Trophoblast cell (in vitro differentiated cells and primary cell): ENCODE results near the gene GTF2B.
A peak's percentile ranks its signal among the peaks of the same experiment; 100 is the strongest.
"Not testable (repeated sequence)": the region's sequence is repeated elsewhere in the genome, so short reads cannot be mapped to it uniquely, and the experiment has no call there.

Experiments used
- DNase-seq, 2 donors: peaks; one replicate each; pipeline ENCODE4 v3.0.0-alpha.2; 2016
- H2AFZ ChIP-seq: 2 replicates; pipeline ENCODE4 v1.6.1; 2013; ENCODE audit warnings: low read length, moderate library complexity, mild to moderate bottlenecking; ENCODE audit not compliant: insufficient read depth, poor library complexity
- H2AK5ac ChIP-seq: 2 replicates; pipeline ENCODE4 v1.6.1; 2013; ENCODE audit warnings: mild to moderate bottlenecking, low read length
- H2BK120ac ChIP-seq: 2 replicates; pipeline ENCODE4 v1.6.1; 2013; ENCODE audit warnings: low read length, mild to moderate bottlenecking, moderate library complexity; ENCODE audit not compliant: insufficient read depth, poor library complexity
- H2BK12ac ChIP-seq: 2 replicates; pipeline ENCODE4 v1.6.1; 2013; ENCODE audit warnings: mild to moderate bottlenecking, low read length, moderate library complexity
- H2BK5ac ChIP-seq: 2 replicates; pipeline ENCODE4 v1.6.1; 2013; ENCODE audit warnings: low read length, low read depth, moderate library complexity, mild to moderate bottlenecking; ENCODE audit not compliant: poor library complexity
- H3K14ac ChIP-seq: 2 replicates; pipeline ENCODE4 v1.6.1; 2013; ENCODE audit warnings: mild to moderate bottlenecking, low read length
- H3K18ac ChIP-seq: 2 replicates; pipeline ENCODE4 v1.6.1; 2013; ENCODE audit warnings: mild to moderate bottlenecking, low read length
- H3K23ac ChIP-seq: 2 replicates; pipeline ENCODE4 v1.6.1; 2013; ENCODE audit warnings: low read length
- H3K27ac ChIP-seq: 2 replicates; pipeline ENCODE4 v1.5.1; 2013; ENCODE audit warnings: low read depth, mild to moderate bottlenecking, inconsistent platforms, low read length, moderate library complexity
- H3K27me3 ChIP-seq: 2 replicates; pipeline ENCODE4 v1.6.1; 2013; ENCODE audit warnings: inconsistent platforms, mild to moderate bottlenecking, low read length, moderate library complexity; ENCODE audit not compliant: insufficient read depth
- H3K36me3 ChIP-seq, 2 experiments: 1 replicate in 1 of 2; 2 replicates in 1 of 2; pipeline ENCODE4 v1.6.1; 2013; ENCODE audit warnings: low read length in 2 of 2, mild to moderate bottlenecking in 2 of 2, moderate library complexity in 1 of 2; ENCODE audit not compliant: insufficient read depth in 2 of 2, control insufficient read depth in 1 of 2
- H3K4ac ChIP-seq: 2 replicates; pipeline ENCODE4 v1.6.1; 2013; ENCODE audit warnings: low read depth, mild to moderate bottlenecking, low read length, moderate library complexity
- H3K4me1 ChIP-seq, 2 experiments: 1 replicate in 1 of 2; 2 replicates in 1 of 2; pipeline ENCODE4 v1.6.1; 2013; ENCODE audit warnings: low read length in 2 of 2, mild to moderate bottlenecking in 2 of 2, moderate library complexity in 1 of 2; ENCODE audit not compliant: insufficient read depth in 2 of 2, control insufficient read depth in 1 of 2
- H3K4me2 ChIP-seq: 2 replicates; pipeline ENCODE4 v1.6.1; 2013; ENCODE audit warnings: inconsistent platforms, mild to moderate bottlenecking, low read length, moderate library complexity
- H3K4me3 ChIP-seq: 2 replicates; pipeline ENCODE4 v1.5.1; 2013; ENCODE audit warnings: mild to moderate bottlenecking, low read depth, low read length, inconsistent platforms
- H3K79me1 ChIP-seq: one replicate; pipeline ENCODE4 v1.6.1; 2013; ENCODE audit warnings: low read length
- H3K79me2 ChIP-seq: 2 replicates; pipeline ENCODE4 v1.6.1; 2013; ENCODE audit warnings: low read length, mild to moderate bottlenecking; ENCODE audit not compliant: control insufficient read depth, insufficient read depth, poor library complexity
- H3K9ac ChIP-seq: 2 replicates; pipeline ENCODE4 v1.6.1; 2013; ENCODE audit warnings: mild to moderate bottlenecking, low read length
- H3K9me3 ChIP-seq: 2 replicates; pipeline ENCODE4 v1.6.1; 2013; ENCODE audit warnings: low read depth, mild to moderate bottlenecking, control low read depth, inconsistent platforms, low read length; ENCODE audit not compliant: insufficient read depth
- H4K12ac ChIP-seq: 2 replicates; pipeline ENCODE4 v1.6.1; 2013; ENCODE audit warnings: low read depth, mild to moderate bottlenecking, low read length, moderate library complexity
- H4K8ac ChIP-seq: 2 replicates; pipeline ENCODE4 v1.6.1; 2013; ENCODE audit warnings: low read depth, mild to moderate bottlenecking, low read length, moderate library complexity
- H4K91ac ChIP-seq: one replicate; pipeline ENCODE4 v1.6.1; 2013; ENCODE audit warnings: low read depth, mild to moderate bottlenecking, low read length, moderate library complexity
- WGBS: extraction: QIAGEN DNeasy Blood & Tissue Kit; methylation state at CpG from one replicate; pipeline ENCODE4 v1.1.7; 2013; ENCODE audit warnings: missing lambda C conversion rate; ENCODE audit not compliant: insufficient read length, insufficient coverage; ENCODE audit errors: extremely low coverage; 5-methylcytosine and 5-hydroxymethylcytosine counted together

GTF2B gene

DNA sequence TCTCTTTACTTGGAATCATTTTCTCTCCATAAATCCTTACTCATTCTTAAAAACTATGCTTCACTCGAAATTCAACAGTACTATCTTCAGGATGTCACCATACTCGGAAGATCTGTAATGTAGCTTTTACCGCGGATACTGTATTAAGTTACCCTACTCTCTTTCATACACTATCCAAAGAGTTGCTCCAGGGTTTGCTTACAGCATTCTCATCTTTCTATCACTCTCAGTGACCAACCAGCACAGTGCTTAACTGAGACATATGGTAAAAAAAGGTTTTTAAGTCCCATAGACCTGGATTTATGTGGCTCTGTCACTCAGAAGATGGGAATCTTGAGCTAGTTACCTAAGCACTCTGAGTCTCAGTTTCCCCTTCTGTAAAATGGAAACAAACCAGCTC, 15.8 kb downstream of the GTF2B start:
- Histone ChIP-seq H4K12ac (no peak overlapping the region), H3K4me2 (no peak overlapping the region), H4K8ac (no peak overlapping the region), H3K14ac (no peak overlapping the region), H2AFZ (no peak overlapping the region), H3K4ac (peak overlapping the region; percentile 27), H3K27ac (no peak overlapping the region), H2BK12ac (no peak overlapping the region), H3K27me3 (no peaks in the 10 kb centered on the region), H3K9me3 (no peaks in the 10 kb centered on the region), H3K4me1 (no peaks in the 10 kb centered on the region), H2BK120ac (no peak overlapping the region), H3K79me1 (no peaks in the 10 kb centered on the region), H3K9ac (no peak overlapping the region), H3K23ac (no peak overlapping the region), H3K4me3 (no peak overlapping the region), H4K91ac (no peak overlapping the region), H2AK5ac (no peak overlapping the region), H3K79me2 (no peaks in the 10 kb centered on the region), H3K18ac (no peak overlapping the region), H3K36me3 (peaks cover 7 to 15% of the 10 kb centered on the region in 2 experiments), H2BK5ac (no peak overlapping the region)
- 100% methylated on average over 1 of the region's 4 CpGs for WGBS
- no peak for DNase-seq

DNA sequence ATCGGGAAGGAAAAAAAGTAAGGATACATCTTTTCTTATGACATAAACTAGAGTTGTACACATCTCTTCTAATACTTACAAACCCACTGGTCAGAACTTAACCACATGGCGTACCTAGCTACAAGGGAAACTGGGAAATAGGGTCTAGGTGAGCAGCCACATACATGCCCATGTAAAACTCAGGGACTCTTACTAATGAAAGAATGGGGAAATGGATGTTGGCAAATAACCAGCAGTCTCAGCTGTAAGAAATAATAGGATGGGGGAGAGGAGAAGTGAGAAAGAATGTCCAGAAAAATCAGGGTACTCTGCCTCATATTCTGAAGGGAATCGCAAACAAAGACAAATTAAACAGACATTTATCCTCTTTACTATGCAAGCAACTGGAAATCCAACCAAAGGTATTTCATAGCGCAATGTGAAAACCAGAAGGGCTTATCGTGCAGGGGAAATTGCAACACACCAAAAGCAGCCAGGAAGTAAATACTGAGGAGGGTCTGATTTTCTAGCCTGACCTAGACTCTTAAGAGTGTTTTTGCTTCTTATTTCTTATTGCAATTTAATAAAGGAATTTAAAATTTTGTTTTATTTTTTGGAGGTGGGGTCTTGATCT, 17.5 kb downstream of the GTF2B start:
- Histone ChIP-seq H3K79me2 (peaks cover 2% of the 10 kb centered on the region), H3K14ac (no peak overlapping the region), H3K23ac (no peak overlapping the region), H3K27me3 (no peaks in the 10 kb centered on the region), H2AFZ (no peak overlapping the region), H4K12ac (no peak overlapping the region), H2AK5ac (no peak overlapping the region), H2BK5ac (no peak overlapping the region), H3K9me3 (no peaks in the 10 kb centered on the region), H3K18ac (no peak overlapping the region), H3K4ac (no peak overlapping the region), H3K9ac (no peak overlapping the region), H4K91ac (no peak overlapping the region), H3K4me3 (no peak overlapping the region), H3K79me1 (no peaks in the 10 kb centered on the region), H2BK120ac (no peak overlapping the region), H3K36me3 (peaks cover 5 to 12% of the 10 kb centered on the region in 2 experiments), H3K27ac (no peak overlapping the region), H3K4me1 (no peaks in the 10 kb centered on the region), H4K8ac (no peak overlapping the region), H3K4me2 (no peak overlapping the region), H2BK12ac (no peak overlapping the region)
- no CpG with 5 or more reads among the region's 5 CpGs for WGBS
- no peak for DNase-seq

- H3K18ac ChIP-seq, H3K4me2 ChIP-seq, H3K27ac ChIP-seq, H3K79me2 ChIP-seq, H3K4me1 ChIP-seq, H3K23ac ChIP-seq, H3K27me3 ChIP-seq, H2BK5ac ChIP-seq, H2AFZ ChIP-seq, H4K91ac ChIP-seq, H3K14ac ChIP-seq, H4K12ac ChIP-seq, H3K36me3 ChIP-seq, H3K9me3 ChIP-seq, DNase-seq, H2BK12ac ChIP-seq, H2AK5ac ChIP-seq, H3K79me1 ChIP-seq, H3K4me3 ChIP-seq, H3K9ac ChIP-seq, H4K8ac ChIP-seq, H2BK120ac ChIP-seq: not testable (repeated sequence)
- H3K4ac ChIP-seq, result peak overlapping the region; percentile 17
- WGBS, result no CpG with 5 or more reads among the region's 14 CpGs
Measured at GRCh38 chr1:88869644-88870043, 21.7 kb downstream of the GTF2B start.

DNA sequence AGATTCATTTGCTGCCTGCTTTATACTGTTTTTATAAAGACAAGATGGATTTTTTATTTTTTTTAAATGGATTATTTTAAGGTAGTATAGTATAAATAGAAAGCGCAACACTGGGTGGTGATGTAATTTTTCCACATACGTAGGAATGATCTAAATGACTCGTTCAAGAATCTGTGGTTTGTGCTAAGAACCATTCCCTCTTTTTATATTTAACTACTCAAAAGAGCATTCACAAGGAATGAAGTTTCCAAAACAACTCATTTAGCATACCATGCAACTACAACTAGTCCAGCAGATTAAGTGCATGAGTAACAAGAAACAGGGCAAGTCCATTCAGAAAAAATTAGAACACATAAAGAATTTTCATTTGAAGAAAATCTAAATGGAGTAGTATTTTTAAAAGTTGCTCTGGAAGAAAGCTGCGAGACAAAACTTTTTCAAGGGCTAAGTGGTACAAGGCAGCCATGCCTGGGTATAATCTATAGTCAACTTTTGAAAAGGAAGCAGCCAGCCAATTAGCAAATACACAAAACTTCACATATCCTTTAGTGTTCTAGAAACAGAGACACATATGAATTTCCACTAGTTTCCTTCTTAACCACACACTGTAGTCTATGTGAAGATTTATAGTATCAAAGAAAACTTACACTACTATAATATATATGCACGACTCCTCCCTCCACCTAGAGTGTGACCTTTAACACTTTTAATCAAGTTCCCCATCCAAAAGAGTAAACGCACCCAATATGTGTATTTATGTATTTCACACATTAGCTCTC, 23.4 kb downstream of the GTF2B start:
- Histone ChIP-seq H3K79me2 (peaks cover 4% of the 10 kb centered on the region), H3K27me3 (no peaks in the 10 kb centered on the region), H3K27ac (no peak overlapping the region), H3K4ac (no peak overlapping the region), H2BK120ac (no peak overlapping the region), H3K23ac (no peak overlapping the region), H2AFZ (no peak overlapping the region), H4K12ac (no peak overlapping the region), H3K9me3 (no peaks in the 10 kb centered on the region), H3K4me1 (no peaks in the 10 kb centered on the region), H2BK5ac (no peak overlapping the region), H4K8ac (no peak overlapping the region), H3K18ac (no peak overlapping the region), H3K14ac (no peak overlapping the region), H3K36me3 (peaks cover 2 to 5% of the 10 kb centered on the region in 2 experiments), H4K91ac (no peak overlapping the region), H2AK5ac (no peak overlapping the region), H2BK12ac (no peak overlapping the region), H3K4me2 (no peak overlapping the region), H3K79me1 (no peaks in the 10 kb centered on the region), H3K4me3 (no peak overlapping the region), H3K9ac (no peak overlapping the region)
- WGBS, result no CpG with 5 or more reads among the region's 6 CpGs
- DNase-seq, result peak in 1 of 2 donors; percentile 41
